ENCODE measurements around the gene ABCC11.
"Not testable (repeated sequence)": the region's sequence is repeated elsewhere in the genome, so short reads cannot be mapped to it uniquely, and the experiment has no call there.

DNA sequence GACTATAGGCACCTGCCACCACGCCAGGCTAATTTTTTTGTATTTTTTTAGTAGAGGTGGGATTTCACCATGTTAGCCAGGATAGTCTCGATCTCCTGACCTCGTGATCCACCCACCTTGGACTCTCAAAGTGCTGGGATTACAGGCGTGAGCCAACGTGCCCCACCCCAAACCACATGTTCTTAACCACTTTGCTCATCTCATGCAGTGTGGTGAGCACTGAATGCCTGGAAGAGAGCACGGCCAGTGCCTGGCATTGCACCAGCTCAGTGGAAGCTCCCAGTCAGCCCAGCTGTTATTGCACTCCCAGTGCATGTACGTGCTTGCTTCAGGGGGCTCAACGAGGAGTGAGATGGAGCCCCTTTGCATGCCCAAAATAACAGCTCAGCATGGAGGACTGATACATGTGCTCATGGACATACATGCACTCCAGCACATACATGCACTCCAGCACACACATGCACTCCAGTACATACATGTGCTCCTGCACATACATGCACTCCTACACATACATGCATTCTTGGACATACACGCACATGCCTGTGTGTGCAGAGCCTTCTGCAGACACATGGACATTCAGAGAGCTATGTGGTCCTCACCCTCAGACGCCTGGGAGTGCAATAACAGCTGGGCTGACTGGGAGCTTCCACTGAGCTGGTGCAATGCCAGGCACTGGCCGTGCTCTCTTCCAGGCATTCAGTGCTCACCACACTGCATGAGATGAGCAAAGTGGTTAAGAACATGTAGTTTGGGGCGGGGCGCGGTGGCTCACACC lies 65.4 kb downstream of the ABCC11 start:
- not testable (repeated sequence) for TF ChIP-seq POLR2A (IDR thresholded peaks at IDR 0.05)
- TF ChIP-seq, protein P1, sequence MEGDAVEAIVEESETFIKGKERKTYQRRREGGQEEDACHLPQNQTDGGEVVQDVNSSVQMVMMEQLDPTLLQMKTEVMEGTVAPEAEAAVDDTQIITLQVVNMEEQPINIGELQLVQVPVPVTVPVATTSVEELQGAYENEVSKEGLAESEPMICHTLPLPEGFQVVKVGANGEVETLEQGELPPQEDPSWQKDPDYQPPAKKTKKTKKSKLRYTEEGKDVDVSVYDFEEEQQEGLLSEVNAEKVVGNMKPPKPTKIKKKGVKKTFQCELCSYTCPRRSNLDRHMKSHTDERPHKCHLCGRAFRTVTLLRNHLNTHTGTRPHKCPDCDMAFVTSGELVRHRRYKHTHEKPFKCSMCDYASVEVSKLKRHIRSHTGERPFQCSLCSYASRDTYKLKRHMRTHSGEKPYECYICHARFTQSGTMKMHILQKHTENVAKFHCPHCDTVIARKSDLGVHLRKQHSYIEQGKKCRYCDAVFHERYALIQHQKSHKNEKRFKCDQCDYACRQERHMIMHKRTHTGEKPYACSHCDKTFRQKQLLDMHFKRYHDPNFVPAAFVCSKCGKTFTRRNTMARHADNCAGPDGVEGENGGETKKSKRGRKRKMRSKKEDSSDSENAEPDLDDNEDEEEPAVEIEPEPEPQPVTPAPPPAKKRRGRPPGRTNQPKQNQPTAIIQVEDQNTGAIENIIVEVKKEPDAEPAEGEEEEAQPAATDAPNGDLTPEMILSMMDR (IDR thresholded peaks at IDR 0.05) = not testable (repeated sequence)

Measured in lower leg skin (tissue), 3 donors.